GM23248 (cell line): ENCODE results near the gene FOXP3. TPM values are rescaled to one million over a fixed set of nuclear protein-coding genes. Genes with fewer than 3 reads are reported as not detected.

ENCODE experiments used
- DNase-seq: peaks from one replicate; pipeline ENCODE4 v3.0.0-alpha.2; 2015
- H2AFZ ChIP-seq: fragments of 200-600 bp; sonication (generic); 2 replicates; pipeline ENCODE4 v1.6.1; 2016; ENCODE audit warnings: antibody characterized with exemption
- H3F3A ChIP-seq: fragments of 200-600 bp; sonication (generic); 2 replicates; pipeline ENCODE4 v1.6.1; 2016; ENCODE audit warnings: mild to moderate bottlenecking, antibody characterized with exemption, mixed run types; ENCODE audit not compliant: insufficient read depth
- H3K27ac ChIP-seq: fragments of 200-600 bp; sonication (generic); 2 replicates; pipeline ENCODE4 v1.5.1; 2016; ENCODE audit warnings: mild to moderate bottlenecking
- H3K27me3 ChIP-seq: fragments of 200-600 bp; sonication (generic); replicated peaks from 2 replicates; pipeline ENCODE4 v1.6.1; 2016; ENCODE audit warnings: mild to moderate bottlenecking; ENCODE audit not compliant: insufficient read depth
- H3K36me3 ChIP-seq: fragments of 200-600 bp; sonication (generic); 2 replicates; pipeline ENCODE4 v1.6.1; 2016; ENCODE audit warnings: low read depth, mild to moderate bottlenecking
- H3K4me1 ChIP-seq: fragments of 200-600 bp; sonication (generic); 2 replicates; pipeline ENCODE4 v1.6.1; 2016; ENCODE audit warnings: mild to moderate bottlenecking; ENCODE audit not compliant: insufficient read depth
- H3K4me2 ChIP-seq: fragments of 200-600 bp; sonication (generic); one replicate; pipeline ENCODE4 v1.6.1; 2016; ENCODE audit warnings: mild to moderate bottlenecking; ENCODE audit not compliant: unreplicated experiment
- H3K4me3 ChIP-seq: fragments of 200-600 bp; sonication (generic); 2 replicates; pipeline ENCODE4 v1.5.1; 2016; ENCODE audit warnings: mild to moderate bottlenecking
- H3K79me2 ChIP-seq: fragments of 200-600 bp; sonication (generic); 2 replicates; pipeline ENCODE4 v1.6.1; 2016; ENCODE audit warnings: mild to moderate bottlenecking; ENCODE audit not compliant: insufficient read depth
- H3K9ac ChIP-seq: fragments of 200-600 bp; sonication (generic); 2 replicates; pipeline ENCODE4 v1.6.1; 2016; ENCODE audit warnings: mild to moderate bottlenecking
- H3K9me2 ChIP-seq: fragments of 200-600 bp; sonication (generic); 2 replicates; pipeline ENCODE4 v1.6.1; 2016; ENCODE audit warnings: mixed run types, mild to moderate bottlenecking, moderate library complexity; ENCODE audit not compliant: insufficient read depth
- H3K9me3 ChIP-seq: fragments of 200-600 bp; sonication (generic); one replicate; pipeline ENCODE4 v1.6.1; 2017; ENCODE audit warnings: low read depth
- H4K20me1 ChIP-seq: fragments of 200-600 bp; sonication (generic); 2 replicates; pipeline ENCODE4 v1.6.0; 2016; ENCODE audit not compliant: insufficient read depth
- EZH2 ChIP-seq: fragments of 200-600 bp; sonication (generic); IDR thresholded peaks from 2 replicates; pipeline ENCODE4 v1.6.1; 2018; ENCODE audit warnings: antibody characterized with exemption, mild to moderate bottlenecking; ENCODE audit not compliant: insufficient read depth, poor library complexity, severe bottlenecking
- EZH2phosphoT487 ChIP-seq: fragments of 200-600 bp; sonication (generic); IDR thresholded peaks from 2 replicates; pipeline ENCODE4 v1.6.1; 2018; ENCODE audit warnings: antibody characterized with exemption, moderate library complexity, mild to moderate bottlenecking, low read depth; ENCODE audit not compliant: insufficient read depth
- WGBS, 2 experiments: methylation state at CpG; one replicate each; pipeline ENCODE4 v1.1.6; 2015 to 2017; ENCODE audit warnings: low lambda C conversion rate in 2 of 2, low coverage in 1 of 2; ENCODE audit errors: missing lambda C conversion rate in 2 of 2; 5-methylcytosine and 5-hydroxymethylcytosine counted together
- in situ Hi-C: fragments of 300-500 bp; cut with MboI; formaldehyde crosslinking; loops from 2 replicates; pipeline ENCODE4 v1.15.0; 2020
- polyA plus RNA-seq: library from polyadenylated mRNA; unstranded; fragments of >200 nt; fragmentation: Nextera tagmentation; extraction: Ambion mirVana; gene quantifications from 2 replicates; pipeline ENCODE4 v1.2.1, GENCODE V29; 2016
- total RNA-seq: library from RNA; depleted of rRNA; stranded (reverse); fragments of >200 nt; shearing (Covaris generic); gene quantifications from 2 replicates; pipeline ENCODE4 v1.2.3, GENCODE V29; 2014

FOXP3 gene
- total and polyA plus RNA-seq, 2 experiments from 2014 or later, result 0.08 TPM; not detected in 1

DNA sequence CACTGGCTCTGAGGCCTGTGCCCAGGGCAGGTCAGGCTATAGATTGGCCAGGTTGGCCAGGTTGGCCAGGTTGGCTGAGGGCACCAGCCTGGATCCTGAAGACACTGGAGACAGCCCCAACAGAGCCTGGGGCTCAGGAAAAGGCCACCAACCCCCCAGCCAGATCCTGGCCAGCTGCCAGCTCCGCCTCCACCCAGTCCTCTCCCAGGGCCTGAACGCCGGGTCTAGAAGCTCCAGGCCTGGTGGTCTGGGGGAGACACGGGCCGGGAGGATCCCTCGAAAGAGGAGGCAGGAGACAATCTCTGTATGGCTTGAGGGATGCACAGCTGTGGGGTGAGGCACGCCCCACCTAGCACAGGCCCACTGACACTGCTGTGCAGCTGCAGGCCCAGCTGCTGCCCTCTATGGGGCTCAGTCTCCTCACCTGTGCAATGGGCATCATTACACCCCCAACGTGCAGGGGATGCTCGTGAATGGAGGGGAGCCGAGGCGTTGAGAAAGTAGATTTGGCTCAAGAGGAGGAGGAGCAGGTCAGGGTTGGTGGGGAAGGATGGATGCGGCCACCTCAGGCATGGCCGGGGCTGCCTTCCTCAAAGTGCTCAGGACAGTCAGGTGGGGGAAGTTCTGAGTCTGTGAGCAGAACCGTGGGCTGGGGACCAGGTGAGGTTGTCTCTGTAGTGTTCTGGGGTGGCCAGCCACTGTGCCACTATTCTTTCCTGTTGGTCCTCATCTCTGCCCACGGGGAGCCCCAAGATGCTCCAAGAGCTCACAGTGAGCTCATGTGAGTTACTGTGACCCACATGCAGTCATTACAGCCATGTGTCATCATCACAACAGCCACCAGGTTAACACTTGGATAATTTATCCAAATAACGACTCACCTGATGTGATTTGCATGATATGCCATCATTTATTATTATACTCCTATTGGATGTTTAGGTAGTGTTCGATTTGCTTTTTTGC, 28.2 kb upstream of the FOXP3 start:
- WGBS, 2 experiments, result 46 to 57% methylated on average over 14 to 15 of the region's 17 CpGs
- no peaks in the 10 kb centered on the region for H3F3A ChIP-seq
- H3K4me3 ChIP-seq, result no peak overlapping the region
- in situ Hi-C loops, result no loop called here
- no peak overlapping the region for H3K27ac ChIP-seq
- no peak overlapping the region for H3K9ac ChIP-seq
- no peaks in the 10 kb centered on the region for H3K27me3 ChIP-seq
- no peaks in the 10 kb centered on the region for H3K79me2 ChIP-seq
- no peak for DNase-seq
- H3K4me1 ChIP-seq, result no peaks in the 10 kb centered on the region
- H3K4me2 ChIP-seq, result no peak overlapping the region
- H2AFZ ChIP-seq, result no peak overlapping the region
- TF ChIP-seq EZH2 (no peak), EZH2phosphoT487 (no peak)
- H3K36me3 ChIP-seq, result no peaks in the 10 kb centered on the region
- H4K20me1 ChIP-seq, result no peaks in the 10 kb centered on the region
- no peaks in the 10 kb centered on the region for H3K9me3 ChIP-seq
- no peaks in the 10 kb centered on the region for H3K9me2 ChIP-seq

DNA sequence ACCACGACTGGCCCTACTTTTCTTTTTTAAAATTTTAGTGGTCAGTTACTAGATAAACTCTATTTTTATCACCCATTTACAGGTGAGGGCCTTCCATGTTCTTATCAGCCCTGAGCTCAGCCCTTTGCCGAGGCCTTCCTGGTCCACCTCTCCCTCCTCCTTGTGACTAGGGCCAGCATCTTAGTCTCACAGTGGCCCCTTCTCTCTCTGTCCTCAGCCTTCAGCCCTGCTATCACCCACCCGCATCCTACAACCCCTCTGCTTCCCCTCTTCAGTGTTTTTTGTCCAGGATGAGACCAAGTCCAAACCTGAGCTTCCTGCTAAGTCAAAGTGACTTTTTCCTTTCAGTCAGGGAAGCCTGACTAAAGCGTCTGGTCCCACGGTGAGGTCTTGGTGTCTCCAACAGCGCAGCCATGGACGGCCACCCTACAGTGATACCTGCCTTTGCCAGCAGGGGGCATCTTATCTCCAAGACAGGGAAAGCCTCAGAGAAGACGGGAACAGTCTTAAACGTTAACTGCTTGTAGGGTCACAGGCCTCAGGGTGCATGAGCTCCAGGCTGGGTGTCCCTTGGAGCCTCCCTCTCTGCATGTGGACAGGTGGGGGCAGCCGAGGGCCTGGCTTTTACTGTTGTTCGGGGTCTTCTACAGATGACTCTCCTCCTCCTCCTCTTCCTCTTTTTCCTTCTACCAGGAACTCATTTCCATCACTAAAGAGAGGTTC, 27.3 kb upstream of the FOXP3 start:
- Histone ChIP-seq H3K9me3 (no peaks in the 10 kb centered on the region), H3K9ac (no peak overlapping the region), H4K20me1 (no peaks in the 10 kb centered on the region), H3K4me3 (no peak overlapping the region), H3F3A (no peaks in the 10 kb centered on the region), H3K36me3 (no peaks in the 10 kb centered on the region), H3K4me2 (no peak overlapping the region), H2AFZ (no peak overlapping the region), H3K27ac (no peak overlapping the region), H3K79me2 (no peaks in the 10 kb centered on the region), H3K4me1 (no peaks in the 10 kb centered on the region), H3K9me2 (no peaks in the 10 kb centered on the region), H3K27me3 (no peaks in the 10 kb centered on the region)
- in situ Hi-C loops, result no loop called here
- WGBS, 2 experiments, result 22 to 24% methylated on average over 9 to 10 of the region's 11 CpGs
- TF ChIP-seq EZH2 (no peak), EZH2phosphoT487 (no peak)
- peak; percentile 58 for DNase-seq

DNA sequence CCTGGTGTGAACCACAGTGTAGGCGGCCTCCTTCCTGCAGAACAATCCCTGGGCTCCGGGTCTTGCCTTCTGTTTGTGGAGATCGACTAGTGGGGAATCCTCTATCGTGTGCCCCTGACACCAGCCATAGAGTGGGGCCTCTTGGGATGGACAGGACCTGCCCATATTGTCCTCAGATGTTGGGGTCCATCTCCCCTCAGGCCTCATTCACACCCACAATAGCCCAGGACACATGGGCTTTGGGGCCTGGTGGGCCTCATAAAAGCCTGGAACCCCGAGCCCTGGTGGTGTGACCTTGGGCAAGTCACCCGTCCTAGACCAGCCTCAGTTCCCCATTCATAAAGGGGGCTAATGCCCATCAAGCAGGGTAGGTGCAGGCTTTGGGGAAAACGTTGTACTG, 25.7 kb upstream of the FOXP3 start:
- in situ Hi-C loops, result no loop called here
- Histone ChIP-seq H3F3A (no peaks in the 10 kb centered on the region), H3K9me2 (no peaks in the 10 kb centered on the region), H3K4me3 (no peak overlapping the region), H3K27me3 (no peaks in the 10 kb centered on the region), H3K4me2 (no peak overlapping the region), H3K9me3 (no peaks in the 10 kb centered on the region), H4K20me1 (no peaks in the 10 kb centered on the region), H3K9ac (no peak overlapping the region), H3K36me3 (no peaks in the 10 kb centered on the region), H3K4me1 (no peaks in the 10 kb centered on the region), H2AFZ (no peak overlapping the region), H3K27ac (no peak overlapping the region), H3K79me2 (no peaks in the 10 kb centered on the region)
- DNase-seq, result no peak
- no peak for TF ChIP-seq EZH2phosphoT487
- no peak for TF ChIP-seq EZH2
- 62 to 66% methylated on average over 7 of the region's 7 CpGs for WGBS, 2 experiments

DNA sequence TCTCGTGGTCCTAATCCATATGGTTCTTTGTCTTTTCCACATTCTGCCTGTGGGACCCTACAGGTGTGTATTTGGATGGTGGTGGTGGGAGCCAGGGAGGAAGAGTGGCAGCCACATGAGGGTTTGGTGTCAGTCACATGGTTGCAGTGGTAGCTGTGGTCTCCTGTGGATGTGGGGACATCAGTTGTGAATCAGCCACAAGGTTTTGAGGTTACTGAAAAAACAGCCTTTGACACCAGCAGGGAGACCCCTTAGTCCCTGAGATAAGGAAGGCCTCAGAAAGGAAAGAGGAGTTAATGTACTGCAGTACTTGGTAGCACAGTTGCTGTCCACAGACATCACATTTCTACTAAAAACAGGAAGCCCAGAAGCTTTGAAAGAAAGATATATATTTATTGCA, 23.2 kb upstream of the FOXP3 start:
- Histone ChIP-seq H3K9me3 (no peaks in the 10 kb centered on the region), H2AFZ (no peak overlapping the region), H4K20me1 (no peaks in the 10 kb centered on the region), H3K27ac (no peak overlapping the region), H3F3A (no peaks in the 10 kb centered on the region), H3K4me3 (no peak overlapping the region), H3K9ac (no peak overlapping the region), H3K4me2 (no peak overlapping the region), H3K4me1 (no peaks in the 10 kb centered on the region), H3K9me2 (no peaks in the 10 kb centered on the region), H3K27me3 (no peaks in the 10 kb centered on the region), H3K79me2 (no peaks in the 10 kb centered on the region), H3K36me3 (no peaks in the 10 kb centered on the region)
- no peak for DNase-seq
- WGBS, 2 experiments, result 88 to 100% methylated on average over 1 of the region's 1 CpG
- in situ Hi-C loops, result no loop called here
- TF ChIP-seq EZH2, result no peak
- no peak for TF ChIP-seq EZH2phosphoT487
